Stomach (tissue), 9 donors: ENCODE measurements around the gene PTX4. TPM values are rescaled to one million over a fixed set of nuclear protein-coding genes. Genes with fewer than 3 reads are reported as not detected.

Source experiments
- DNase-seq, 2 donors: peaks; one replicate each; pipeline versions ENCODE4 v3.0.0 to v3.0.0-alpha.2; 2013 to 2019
- H3K27ac ChIP-seq, 5 donors: fragments of 200-600 bp in 4 of 5; sonication (generic) in 4 of 5; one replicate each; pipeline ENCODE4 v1.5.1; 2013 to 2019; ENCODE audit warnings: mild to moderate bottlenecking in 1 of 5, moderate library complexity in 1 of 5
- H3K27me3 ChIP-seq, 3 donors: fragments of 200-600 bp; sonication (generic); one replicate each; pipeline ENCODE4 v1.5.1; 2017 to 2019; ENCODE audit warnings: mixed run types in 1 of 3
- H3K36me3 ChIP-seq, 4 donors: fragments of 200-600 bp; sonication (generic); 1 replicate in 3 of 4; 2 replicates in 1 of 4; pipeline ENCODE4 v1.5.1; 2016 to 2019
- H3K4me1 ChIP-seq, 4 donors: fragments of 200-600 bp; sonication (generic); one replicate each; pipeline ENCODE4 v1.5.1; 2016 to 2019
- H3K4me3 ChIP-seq, 4 donors: fragments of 200-600 bp; sonication (generic) in 3 of 4; one replicate each; pipeline ENCODE4 v1.5.1; 2016 to 2019; ENCODE audit warnings: mild to moderate bottlenecking in 1 of 4
- H3K9me3 ChIP-seq, 4 donors: fragments of 200-600 bp; sonication (generic); one replicate each; pipeline ENCODE4 v1.5.1; 2016 to 2019
- EP300 ChIP-seq: sonication (generic); formaldehyde crosslinking; IDR thresholded peaks from one replicate; pipeline ENCODE4 v1.6.1; 2017; ENCODE audit warnings: antibody characterized with exemption
- POLR2A ChIP-seq, 4 donors: fragments of 450-650 bp; IDR thresholded peaks; one replicate each; pipeline ENCODE4 v1.6.1; 2016; ENCODE audit warnings: antibody characterized with exemption in 4 of 4, control low read depth in 2 of 4, mild to moderate bottlenecking in 1 of 4, moderate library complexity in 1 of 4
- POLR2AphosphoS5 ChIP-seq, 3 donors: sonication (generic); formaldehyde crosslinking; IDR thresholded peaks; one replicate each; pipeline ENCODE4 v1.6.1; 2016; ENCODE audit warnings: antibody characterized with exemption in 3 of 3
- WGBS, 5 donors: extraction: QIAGEN DNeasy Blood & Tissue Kit in 3 of 5; methylation state at CpG; one replicate each; pipeline versions ENCODE4 v1.1.5 to v1.1.7; 2013 to 2018; 5-methylcytosine and 5-hydroxymethylcytosine counted together
- intact Hi-C: fragments of 100-400 bp; cut with DNase I; formaldehyde crosslinking; loops from one replicate; pipeline ENCODE4 v1.15.1; 2023; ENCODE audit warnings: low total_unique reads
- polyA plus RNA-seq, 3 donors: library from polyadenylated mRNA; stranded (reverse); fragments of 200-250 nt; gene quantifications; one replicate each; pipeline ENCODE4 v1.2.3, GENCODE V29; 2013
- total RNA-seq, 5 donors: library from RNA; depleted of rRNA; stranded (reverse); fragments of >200 nt; gene quantifications; one replicate each; pipeline versions ENCODE4 v1.1.0 to v1.2.3, GENCODE V29; 2014 to 2016
- TF ChIP-seq, protein P1 (sequence below), 7 experiments: fragments of 450-650 bp in 4 of 7; fragments of 200-600 bp in 3 of 7; sonication (generic) in 3 of 7; IDR thresholded peaks; one replicate each; pipeline ENCODE4 v1.5.1; 2016 to 2019; ENCODE audit warnings: antibody characterized with exemption in 7 of 7, control low read depth in 2 of 7, mild to moderate bottlenecking in 1 of 7
- donor health status: healthy with polysubstance abuse.
- donor health status: Bipolar disorder and iron deficiency.
- donor health status: healthy.

The PTX4 gene
- total and polyA plus RNA-seq, 8 donors, result not detected

DNA sequence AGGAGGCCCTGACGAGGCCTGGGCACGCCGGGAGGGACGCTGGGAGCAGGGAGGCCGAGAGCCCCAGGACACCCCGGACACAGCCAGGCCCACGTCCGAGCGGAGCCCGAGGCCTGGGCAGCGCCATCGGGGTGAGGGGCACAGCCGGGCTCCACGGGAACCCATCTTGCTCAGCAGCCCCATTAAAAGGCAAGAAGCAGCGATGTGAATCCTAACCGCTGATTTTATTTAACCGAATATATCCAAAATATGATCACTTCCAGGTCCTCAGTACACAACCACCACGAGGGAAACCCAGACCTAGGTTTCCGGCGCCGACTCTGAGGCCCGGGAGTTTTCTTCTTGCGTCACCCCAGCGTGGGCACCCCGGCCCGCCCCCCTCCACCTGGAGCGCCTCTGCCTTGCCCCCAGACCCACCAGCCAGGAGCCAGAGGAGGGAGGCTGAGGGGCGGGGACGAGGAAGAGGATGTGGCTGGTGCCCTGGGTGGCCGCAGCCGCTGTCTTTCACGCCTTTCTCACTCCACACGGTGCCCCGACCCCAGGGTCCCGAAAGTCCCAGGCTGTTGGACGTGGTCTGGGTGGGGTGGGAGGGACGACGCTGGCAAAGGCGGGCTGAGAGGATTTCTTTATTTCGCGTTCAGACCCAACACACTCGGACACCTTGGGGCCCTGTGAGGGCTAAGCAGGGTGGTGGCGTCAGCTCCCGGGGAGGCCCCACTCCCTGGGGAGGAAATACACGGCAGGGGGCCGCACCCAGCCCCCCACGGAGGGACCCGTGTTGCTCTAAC is 43.8 kb downstream of the PTX4 start:
- TF ChIP-seq, protein P1, sequence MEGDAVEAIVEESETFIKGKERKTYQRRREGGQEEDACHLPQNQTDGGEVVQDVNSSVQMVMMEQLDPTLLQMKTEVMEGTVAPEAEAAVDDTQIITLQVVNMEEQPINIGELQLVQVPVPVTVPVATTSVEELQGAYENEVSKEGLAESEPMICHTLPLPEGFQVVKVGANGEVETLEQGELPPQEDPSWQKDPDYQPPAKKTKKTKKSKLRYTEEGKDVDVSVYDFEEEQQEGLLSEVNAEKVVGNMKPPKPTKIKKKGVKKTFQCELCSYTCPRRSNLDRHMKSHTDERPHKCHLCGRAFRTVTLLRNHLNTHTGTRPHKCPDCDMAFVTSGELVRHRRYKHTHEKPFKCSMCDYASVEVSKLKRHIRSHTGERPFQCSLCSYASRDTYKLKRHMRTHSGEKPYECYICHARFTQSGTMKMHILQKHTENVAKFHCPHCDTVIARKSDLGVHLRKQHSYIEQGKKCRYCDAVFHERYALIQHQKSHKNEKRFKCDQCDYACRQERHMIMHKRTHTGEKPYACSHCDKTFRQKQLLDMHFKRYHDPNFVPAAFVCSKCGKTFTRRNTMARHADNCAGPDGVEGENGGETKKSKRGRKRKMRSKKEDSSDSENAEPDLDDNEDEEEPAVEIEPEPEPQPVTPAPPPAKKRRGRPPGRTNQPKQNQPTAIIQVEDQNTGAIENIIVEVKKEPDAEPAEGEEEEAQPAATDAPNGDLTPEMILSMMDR (IDR thresholded peaks at IDR 0.05), result no peak
- no peak for TF ChIP-seq EP300
- no peak for TF ChIP-seq POLR2A (IDR thresholded peaks at IDR 0.05)
- TF ChIP-seq POLR2AphosphoS5 (IDR thresholded peaks at IDR 0.05), result no peak
- Histone ChIP-seq H3K36me3 (peaks cover 25 to 50% (median 49%) of the 10 kb centered on the region in 4 donors), H3K4me1 (no peaks in the 10 kb centered on the region), H3K27me3 (no peaks in the 10 kb centered on the region), H3K27ac (no peak overlapping the region), H3K4me3 (no peak overlapping the region), H3K9me3 (no peaks in the 10 kb centered on the region)
- intact Hi-C loops, result no loop called here
- DNase-seq, result no peak
- 85 to 90% (median 87%) methylated on average over 47 to 48 of the region's 48 CpGs for WGBS, 5 donors

DNA sequence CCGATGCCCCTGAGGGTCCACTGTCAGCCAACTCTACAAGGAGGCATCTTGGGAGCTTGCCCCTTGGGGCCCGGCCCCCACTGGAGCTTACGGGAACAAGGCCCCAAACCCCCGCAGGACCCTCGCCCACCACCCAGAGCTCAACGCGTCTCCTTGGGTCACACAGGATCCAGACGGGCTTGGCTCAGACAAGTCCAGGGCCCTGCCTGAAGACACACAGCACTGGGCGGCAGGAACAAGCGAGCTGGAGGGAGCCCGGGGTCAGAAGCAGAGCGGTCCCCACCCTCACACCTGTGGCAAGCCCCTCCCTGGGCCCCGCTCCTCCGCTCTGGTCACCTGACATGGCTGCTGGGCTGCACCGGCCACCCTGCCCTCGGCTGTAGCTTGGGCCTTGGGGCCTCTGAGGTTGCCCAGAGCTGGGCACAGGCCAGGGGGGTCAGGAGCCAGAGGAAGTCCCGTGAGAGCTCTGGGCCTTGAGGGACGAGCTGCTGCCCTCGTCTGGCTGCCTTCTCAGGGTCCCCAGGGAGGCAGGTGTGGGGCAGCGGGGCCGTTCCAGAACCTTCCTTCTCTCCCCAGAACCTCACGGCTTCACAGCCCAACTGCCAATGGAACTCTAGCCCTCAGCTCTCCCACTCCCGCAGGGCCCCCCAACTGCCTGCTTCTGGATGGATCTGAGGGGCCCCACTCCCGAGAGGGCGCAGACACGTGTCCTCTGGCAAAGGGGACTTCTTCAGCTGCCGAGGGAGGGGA is 44.6 kb downstream of the PTX4 start, which contains the start of gene CCDC154:
CCDC154 (minus strand) TSS at position 577 of the 750 bp plus-strand sequence; CDS start at position 343, 234 bp downstream.
- intact Hi-C loops, result no loop called here
- H3K4me3 ChIP-seq, result no peak within 1 kb of the TSS
- H3K4me1 ChIP-seq, result no peaks in the 10 kb centered on the region
- peaks cover 25 to 42% (median 41%) of the 10 kb centered on the region in 4 donors for H3K36me3 ChIP-seq
- 75 to 82% (median 77%) methylated on average over 22 to 27 of the region's 27 CpGs for WGBS, 5 donors
- no peaks in the 10 kb centered on the region for H3K9me3 ChIP-seq
- DNase-seq, result no peak
- TF ChIP-seq POLR2AphosphoS5 (IDR thresholded peaks at IDR 0.05), result no peak
- no peaks in the 10 kb centered on the region for H3K27me3 ChIP-seq
- no peak within 1 kb of the TSS for H3K27ac ChIP-seq

- 68 to 83% (median 75%) methylated on average over 11 to 38 of the region's 38 CpGs for whole genome bisulfite sequencing, 5 donors
Observed at GRCh38 chr16:1443403-1443973, 45.3 kb downstream of the PTX4 start.

GRCh38 chr16:1442697-1443096 is 46.0 kb downstream of the PTX4 start:
- no peak overlapping the region for H3K4me3 ChIP-seq
- intact Hi-C loops, result no loop called here
- no peaks in the 10 kb centered on the region for H3K9me3 ChIP-seq
- no peak for DNase-seq
- WGBS, 5 donors, result 81 to 98% (median 86%) methylated on average over 9 to 24 of the region's 24 CpGs
- TF ChIP-seq POLR2AphosphoS5 (IDR thresholded peaks at IDR 0.05), result no peak
- TF ChIP-seq EP300, result no peak
- TF ChIP-seq POLR2A (IDR thresholded peaks at IDR 0.05), result no peak
- TF ChIP-seq, protein P1 (IDR thresholded peaks at IDR 0.05), result no peak
- H3K36me3 ChIP-seq, result peaks cover 20 to 27% (median 27%) of the 10 kb centered on the region in 4 donors
- H3K4me1 ChIP-seq, result peaks cover 0 to 4% (median 0%) of the 10 kb centered on the region in 4 donors
- H3K27me3 ChIP-seq, result no peaks in the 10 kb centered on the region
- no peak overlapping the region for H3K27ac ChIP-seq

More at GRCh38 chr16:1443403-1443973, 45.3 kb downstream of the PTX4 start:
- H3K9me3 ChIP-seq, result no peaks in the 10 kb centered on the region
- peaks cover 0 to under 1% (median 0%) of the 10 kb centered on the region in 4 donors for H3K4me1 ChIP-seq
- H3K36me3 ChIP-seq, result peaks cover 25 to 35% (median 35%) of the 10 kb centered on the region in 4 donors
- TF ChIP-seq POLR2A (IDR thresholded peaks at IDR 0.05), result no peak
- TF ChIP-seq EP300, result no peak
- TF ChIP-seq, protein P1 (IDR thresholded peaks at IDR 0.05), result no peak
- TF ChIP-seq POLR2AphosphoS5 (IDR thresholded peaks at IDR 0.05), result no peak
- H3K4me3 ChIP-seq, result no peak overlapping the region
- no peak for DNase-seq
- no peaks in the 10 kb centered on the region for H3K27me3 ChIP-seq
- no peak overlapping the region for H3K27ac ChIP-seq
- intact Hi-C loops, result no loop called here
